Immature natural killer cell (primary cell): ENCODE data around the gene BRD9. TPM values are rescaled to one million over a fixed set of nuclear protein-coding genes. Genes with fewer than 3 reads are reported as not detected.

ENCODE experiments used
- DNase-seq, 3 donors: peaks; one replicate each; pipeline ENCODE4 v3.0.0; 2022; ENCODE audit warnings: mixed read lengths in 1 of 3
- H3K27ac Mint-ChIP-seq, 6 donors: one replicate each; pipeline ENCODE4 v1.8.0; 2020; ENCODE audit warnings: mixed read lengths in 6 of 6, mild to moderate bottlenecking in 5 of 6, inconsistent platforms in 4 of 6, moderate library complexity in 3 of 6
- H3K27me3 Mint-ChIP-seq, 3 donors: one replicate each; pipeline ENCODE4 v1.8.0; 2020 to 2021; ENCODE audit warnings: low read depth in 3 of 3, mild to moderate bottlenecking in 3 of 3, mixed read lengths in 3 of 3, moderate library complexity in 3 of 3, inconsistent platforms in 1 of 3
- H3K36me3 Mint-ChIP-seq, 3 donors: one replicate each; pipeline ENCODE4 v1.8.0; 2020; ENCODE audit warnings: mixed read lengths in 3 of 3, inconsistent platforms in 2 of 3, mild to moderate bottlenecking in 2 of 3
- H3K4me1 Mint-ChIP-seq, 2 donors: one replicate each; pipeline ENCODE4 v1.8.0; 2020; ENCODE audit warnings: inconsistent platforms in 2 of 2, mild to moderate bottlenecking in 2 of 2, mixed read lengths in 2 of 2, moderate library complexity in 1 of 2
- H3K4me3 Mint-ChIP-seq, 5 donors: one replicate each; pipeline ENCODE4 v1.8.0; 2020; ENCODE audit warnings: mild to moderate bottlenecking in 5 of 5, mixed read lengths in 5 of 5, inconsistent platforms in 3 of 5, moderate library complexity in 3 of 5
- H3K9me3 Mint-ChIP-seq, 6 donors: one replicate each; pipeline ENCODE4 v1.8.0; 2020; ENCODE audit warnings: mild to moderate bottlenecking in 6 of 6, mixed read lengths in 6 of 6, inconsistent platforms in 4 of 6, moderate library complexity in 3 of 6
- polyA plus RNA-seq, 3 donors: library from polyadenylated mRNA; unstranded; fragments of 300-500 nt; fragmentation: Illumina TruSeq; gene quantifications; one replicate each; pipeline ENCODE4 v1.2.3, GENCODE V29; 2021

BRD9 gene
- polyA plus RNA-seq, 3 donors from 2014 or later = 7.5 to 16.6 (median 16.4) TPM

GRCh38 chr5:816176-816575, 76.4 kb downstream of the BRD9 start:
- no peak overlapping the region for H3K4me3 Mint-ChIP-seq
- no peaks in the 10 kb centered on the region for H3K4me1 Mint-ChIP-seq
- H3K27ac Mint-ChIP-seq = no peak overlapping the region
- peaks cover 0 to 7% (median 0%) of the 10 kb centered on the region in 6 donors for H3K9me3 Mint-ChIP-seq
- H3K36me3 Mint-ChIP-seq = no peaks in the 10 kb centered on the region
- peaks cover 0 to 3% (median 2%) of the 10 kb centered on the region in 3 donors for H3K27me3 Mint-ChIP-seq
- DNase-seq = no peak

DNA sequence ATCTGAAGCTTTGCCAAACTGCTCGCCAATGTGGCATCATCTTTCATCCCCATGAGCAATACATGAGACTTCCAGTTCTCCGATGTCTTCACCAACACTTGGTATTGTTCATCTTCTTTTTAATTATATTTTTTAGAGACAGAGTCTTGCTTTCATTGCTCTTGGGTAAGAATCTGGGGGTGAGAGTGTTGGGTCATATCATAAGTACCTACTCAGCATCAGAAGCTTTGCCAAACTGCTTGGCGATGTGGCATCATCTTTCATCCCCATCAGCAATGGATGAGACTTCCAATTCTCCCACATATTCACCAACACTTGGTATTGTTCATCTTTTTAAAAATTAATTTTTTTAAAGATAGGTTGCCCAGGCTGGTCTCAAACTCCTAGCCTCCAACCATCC, 77.2 kb downstream of the BRD9 start:
- no peaks in the 10 kb centered on the region for H3K4me1 Mint-ChIP-seq
- no peaks in the 10 kb centered on the region for H3K36me3 Mint-ChIP-seq
- DNase-seq = no peak
- H3K27ac Mint-ChIP-seq = no peak overlapping the region
- peaks cover 0 to 7% (median 0%) of the 10 kb centered on the region in 6 donors for H3K9me3 Mint-ChIP-seq
- no peak overlapping the region for H3K4me3 Mint-ChIP-seq
- H3K27me3 Mint-ChIP-seq = peaks cover 0 to 3% (median 1%) of the 10 kb centered on the region in 3 donors

Other genes starting within 250 kb of the BRD9 start
- under 1 TPM in 2 of 3 donors, not detected in 1; 0.19 TPM for gene TPPP, start 199.4 kb downstream of the BRD9 start, polyA plus RNA-seq
- gene ZDHHC11B, start 108.1 kb downstream of the BRD9 start, polyA plus RNA-seq = not detected
- gene ZDHHC11, start 41.8 kb downstream of the BRD9 start, polyA plus RNA-seq = not detected
- 1 to 10 TPM in 1 of 3 donors, under 1 TPM in 2; 0.41 to 2.1 (median 0.72) TPM for gene TRIP13, start 83 bp upstream of the BRD9 start, polyA plus RNA-seq
- gene NKD2, start 116.0 kb upstream of the BRD9 start, polyA plus RNA-seq = not detected
- 10 to 100 TPM in 1 of 3 donors, 1 to 10 TPM in 2; 9.5 to 18.2 (median 9.7) TPM for gene SLC12A7, start 219.3 kb upstream of the BRD9 start, polyA plus RNA-seq